ENCODE data around the gene GLUL.

GLUL gene

DNA sequence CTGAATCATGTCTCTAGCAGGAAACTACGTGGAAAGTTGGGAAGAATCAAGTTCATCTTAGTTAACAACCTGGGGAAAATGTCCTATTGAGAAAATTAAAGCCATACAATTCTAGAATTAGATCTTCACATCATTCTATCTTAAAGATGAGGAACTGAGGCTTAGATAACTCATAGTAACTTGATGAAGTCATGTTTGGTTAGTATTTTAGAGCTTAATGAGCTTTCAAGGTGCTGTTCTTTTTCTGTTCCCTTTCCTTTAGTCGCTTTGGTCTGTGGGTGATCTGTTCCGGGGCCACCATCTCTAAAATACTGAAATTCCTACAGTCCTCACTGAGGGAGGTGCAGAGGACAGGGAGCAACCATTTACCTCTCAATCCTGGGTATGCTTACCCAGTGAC lies 4.3 kb upstream of the GLUL start:
- H3K4me1 ChIP-seq (ENCODE audit: control insufficient read depth, insufficient read depth, low read length): peaks cover 4% of the 10 kb centered on the region; the same call in 1 of the 2 replicates
- no peaks in the 10 kb centered on the region for H3K36me3 ChIP-seq (ENCODE audit: control insufficient read depth in 2 of 2, insufficient read depth in 1 of 2, low read length in 2 of 2)
- ChIA-PET CTCF (interaction anchor here (0.6 to 3.7 kb wide), 25 partner anchors 8 to 325 kb away, joined by 3 to 123 read pairs (median 3); no protein-coding TSS in a partner anchor), POLR2A (interaction anchor here (1.3 to 1.4 kb wide), 2 partner anchors 253 to 311 kb away, joined by 6 to 7 read pairs; no protein-coding TSS in a partner anchor)
- TF ChIP-seq ZNF548 (tag by site-specific recombination; IDR thresholded peaks at IDR 0.05): no peak
- TF ChIP-seq, protein P1, sequence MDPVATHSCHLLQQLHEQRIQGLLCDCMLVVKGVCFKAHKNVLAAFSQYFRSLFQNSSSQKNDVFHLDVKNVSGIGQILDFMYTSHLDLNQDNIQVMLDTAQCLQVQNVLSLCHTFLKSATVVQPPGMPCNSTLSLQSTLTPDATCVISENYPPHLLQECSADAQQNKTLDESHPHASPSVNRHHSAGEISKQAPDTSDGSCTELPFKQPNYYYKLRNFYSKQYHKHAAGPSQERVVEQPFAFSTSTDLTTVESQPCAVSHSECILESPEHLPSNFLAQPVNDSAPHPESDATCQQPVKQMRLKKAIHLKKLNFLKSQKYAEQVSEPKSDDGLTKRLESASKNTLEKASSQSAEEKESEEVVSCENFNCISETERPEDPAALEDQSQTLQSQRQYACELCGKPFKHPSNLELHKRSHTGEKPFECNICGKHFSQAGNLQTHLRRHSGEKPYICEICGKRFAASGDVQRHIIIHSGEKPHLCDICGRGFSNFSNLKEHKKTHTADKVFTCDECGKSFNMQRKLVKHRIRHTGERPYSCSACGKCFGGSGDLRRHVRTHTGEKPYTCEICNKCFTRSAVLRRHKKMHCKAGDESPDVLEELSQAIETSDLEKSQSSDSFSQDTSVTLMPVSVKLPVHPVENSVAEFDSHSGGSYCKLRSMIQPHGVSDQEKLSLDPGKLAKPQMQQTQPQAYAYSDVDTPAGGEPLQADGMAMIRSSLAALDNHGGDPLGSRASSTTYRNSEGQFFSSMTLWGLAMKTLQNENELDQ (tag by site-specific recombination; IDR thresholded peaks at IDR 0.05; ENCODE audit: low read depth): no peak
- TF ChIP-seq, protein P2, sequence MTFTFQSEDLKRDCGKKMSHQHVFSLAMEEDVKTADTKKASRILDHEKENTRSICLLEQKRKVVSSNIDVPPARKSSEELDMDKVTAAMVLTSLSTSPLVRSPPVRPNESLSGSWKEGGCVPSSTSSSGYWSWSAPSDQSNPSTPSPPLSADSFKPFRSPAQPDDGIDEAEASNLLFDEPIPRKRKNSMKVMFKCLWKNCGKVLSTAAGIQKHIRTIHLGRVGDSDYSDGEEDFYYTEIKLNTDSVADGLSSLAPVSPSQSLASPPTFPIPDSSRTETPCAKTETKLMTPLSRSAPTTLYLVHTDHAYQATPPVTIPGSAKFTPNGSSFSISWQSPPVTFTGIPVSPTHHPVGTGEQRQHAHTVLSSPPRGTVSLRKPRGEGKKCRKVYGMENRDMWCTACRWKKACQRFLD (tag by site-specific recombination; IDR thresholded peaks at IDR 0.05): no peak
- no peak for TF ChIP-seq ZNF157 (tag by site-specific recombination; IDR thresholded peaks at IDR 0.05)
- TF ChIP-seq OSR2 (tag by site-specific recombination; IDR thresholded peaks at IDR 0.05): no peak
- TF ChIP-seq ZSCAN30 (tag by site-specific recombination; IDR thresholded peaks at IDR 0.05): no peak
- no peak for TF ChIP-seq ZBTB7A (tag by site-specific recombination; IDR thresholded peaks at IDR 0.05; ENCODE audit: low read depth)
- TF ChIP-seq ZNF404 (tag by site-specific recombination; IDR thresholded peaks at IDR 0.05): no peak
- TF ChIP-seq, protein P3, sequence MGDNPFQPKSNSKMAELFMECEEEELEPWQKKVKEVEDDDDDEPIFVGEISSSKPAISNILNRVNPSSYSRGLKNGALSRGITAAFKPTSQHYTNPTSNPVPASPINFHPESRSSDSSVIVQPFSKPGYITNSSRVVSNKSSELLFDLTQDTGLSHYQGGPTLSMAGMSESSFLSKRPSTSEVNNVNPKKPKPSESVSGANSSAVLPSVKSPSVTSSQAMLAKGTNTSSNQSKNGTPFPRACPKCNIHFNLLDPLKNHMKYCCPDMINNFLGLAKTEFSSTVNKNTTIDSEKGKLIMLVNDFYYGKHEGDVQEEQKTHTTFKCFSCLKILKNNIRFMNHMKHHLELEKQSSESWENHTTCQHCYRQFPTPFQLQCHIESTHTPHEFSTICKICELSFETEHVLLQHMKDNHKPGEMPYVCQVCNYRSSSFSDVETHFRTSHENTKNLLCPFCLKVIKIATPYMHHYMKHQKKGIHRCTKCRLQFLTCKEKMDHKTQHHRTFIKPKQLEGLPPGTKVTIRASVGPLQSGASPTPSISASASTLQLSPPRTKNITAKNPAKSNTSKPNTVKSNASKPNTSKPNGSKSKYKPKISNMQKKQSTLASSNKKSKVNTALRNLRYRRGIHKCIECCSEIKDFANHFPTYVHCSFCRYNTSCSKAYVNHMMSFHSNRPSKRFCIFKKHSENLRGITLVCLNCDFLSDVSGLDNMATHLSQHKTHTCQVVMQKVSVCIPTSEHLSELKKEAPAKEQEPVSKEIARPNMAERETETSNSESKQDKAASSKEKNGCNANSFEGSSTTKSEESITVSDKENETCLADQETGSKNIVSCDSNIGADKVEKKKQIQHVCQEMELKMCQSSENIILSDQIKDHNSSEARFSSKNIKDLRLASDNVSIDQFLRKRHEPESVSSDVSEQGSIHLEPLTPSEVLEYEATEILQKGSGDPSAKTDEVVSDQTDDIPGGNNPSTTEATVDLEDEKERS (tag by site-specific recombination; IDR thresholded peaks at IDR 0.05): no peak
- TF ChIP-seq, protein P4, sequence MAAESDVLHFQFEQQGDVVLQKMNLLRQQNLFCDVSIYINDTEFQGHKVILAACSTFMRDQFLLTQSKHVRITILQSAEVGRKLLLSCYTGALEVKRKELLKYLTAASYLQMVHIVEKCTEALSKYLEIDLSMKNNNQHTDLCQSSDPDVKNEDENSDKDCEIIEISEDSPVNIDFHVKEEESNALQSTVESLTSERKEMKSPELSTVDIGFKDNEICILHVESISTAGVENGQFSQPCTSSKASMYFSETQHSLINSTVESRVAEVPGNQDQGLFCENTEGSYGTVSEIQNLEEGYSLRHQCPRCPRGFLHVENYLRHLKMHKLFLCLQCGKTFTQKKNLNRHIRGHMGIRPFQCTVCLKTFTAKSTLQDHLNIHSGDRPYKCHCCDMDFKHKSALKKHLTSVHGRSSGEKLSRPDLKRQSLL (tag by site-specific recombination; IDR thresholded peaks at IDR 0.05): no peak
- no peak for TF ChIP-seq ZNF169 (tag by site-specific recombination; IDR thresholded peaks at IDR 0.05)
- TF ChIP-seq ZNF221 (tag by site-specific recombination; IDR thresholded peaks at IDR 0.05; ENCODE audit: borderline replicate concordance): no peak
- TF ChIP-seq ZNF10 (tag by site-specific recombination; IDR thresholded peaks at IDR 0.05): no peak
- no peak for TF ChIP-seq ZBTB48 (tag by site-specific recombination; IDR thresholded peaks at IDR 0.05)
- TF ChIP-seq, protein P5, sequence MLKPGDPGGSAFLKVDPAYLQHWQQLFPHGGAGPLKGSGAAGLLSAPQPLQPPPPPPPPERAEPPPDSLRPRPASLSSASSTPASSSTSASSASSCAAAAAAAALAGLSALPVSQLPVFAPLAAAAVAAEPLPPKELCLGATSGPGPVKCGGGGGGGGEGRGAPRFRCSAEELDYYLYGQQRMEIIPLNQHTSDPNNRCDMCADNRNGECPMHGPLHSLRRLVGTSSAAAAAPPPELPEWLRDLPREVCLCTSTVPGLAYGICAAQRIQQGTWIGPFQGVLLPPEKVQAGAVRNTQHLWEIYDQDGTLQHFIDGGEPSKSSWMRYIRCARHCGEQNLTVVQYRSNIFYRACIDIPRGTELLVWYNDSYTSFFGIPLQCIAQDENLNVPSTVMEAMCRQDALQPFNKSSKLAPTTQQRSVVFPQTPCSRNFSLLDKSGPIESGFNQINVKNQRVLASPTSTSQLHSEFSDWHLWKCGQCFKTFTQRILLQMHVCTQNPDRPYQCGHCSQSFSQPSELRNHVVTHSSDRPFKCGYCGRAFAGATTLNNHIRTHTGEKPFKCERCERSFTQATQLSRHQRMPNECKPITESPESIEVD (tag by site-specific recombination; IDR thresholded peaks at IDR 0.05): no peak
- TF ChIP-seq ZNF133 (tag by site-specific recombination; IDR thresholded peaks at IDR 0.05): no peak
- no peak for TF ChIP-seq ZNF600 (tag by site-specific recombination; IDR thresholded peaks at IDR 0.05)
- TF ChIP-seq, protein P6, sequence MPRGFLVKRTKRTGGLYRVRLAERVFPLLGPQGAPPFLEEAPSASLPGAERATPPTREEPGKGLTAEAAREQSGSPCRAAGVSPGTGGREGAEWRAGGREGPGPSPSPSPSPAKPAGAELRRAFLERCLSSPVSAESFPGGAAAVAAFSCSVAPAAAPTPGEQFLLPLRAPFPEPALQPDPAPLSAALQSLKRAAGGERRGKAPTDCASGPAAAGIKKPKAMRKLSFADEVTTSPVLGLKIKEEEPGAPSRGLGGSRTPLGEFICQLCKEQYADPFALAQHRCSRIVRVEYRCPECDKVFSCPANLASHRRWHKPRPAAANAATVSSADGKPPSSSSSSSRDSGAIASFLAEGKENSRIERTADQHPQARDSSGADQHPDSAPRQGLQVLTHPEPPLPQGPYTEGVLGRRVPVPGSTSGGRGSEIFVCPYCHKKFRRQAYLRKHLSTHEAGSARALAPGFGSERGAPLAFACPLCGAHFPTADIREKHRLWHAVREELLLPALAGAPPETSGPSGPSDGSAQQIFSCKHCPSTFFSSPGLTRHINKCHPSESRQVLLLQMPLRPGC (tag by site-specific recombination; IDR thresholded peaks at IDR 0.05): no peak
- H3K9me3 ChIP-seq (ENCODE audit: control insufficient read depth, insufficient read depth, low read depth, low read length): no peaks in the 10 kb centered on the region
- no peak overlapping the region for H3K27ac ChIP-seq (ENCODE audit: extremely low read depth, low read depth, low read length)
- no peak overlapping the region for H3K4me3 ChIP-seq (ENCODE audit: low read depth, low read length)

All from HEK293 (cell line).